ENCODE measurements around the gene DECR2. TPM values are rescaled to one million over a fixed set of nuclear protein-coding genes. Genes with fewer than 3 reads are reported as not detected.
A peak's percentile ranks its signal among the peaks of the same experiment; 100 is the strongest.

DECR2 gene
- total and polyA plus RNA-seq, 10 of the 15 experiments (the other 5 are each of a cell fraction or from before 2014, with no cell fraction given) = 0.53 to 20.3 (median 6.0) TPM

- peak; percentile 42; the same call in 1 of the 2 replicates for TF ChIP-seq NKRF (conservative IDR thresholded peaks at IDR 0.05)
- TF ChIP-seq ZNF207 (IDR thresholded peaks at IDR 0.05; ENCODE audit: borderline replicate concordance) = no peak
- TF ChIP-seq POLR2AphosphoS2 (IDR thresholded peaks at IDR 0.05; ENCODE audit: low read depth, low read length) = no peak
- TF ChIP-seq MYC (IDR thresholded peaks at IDR 0.05; ENCODE audit: insufficient read depth, insufficient read length, insufficient replicate concordance, low read length, severe bottlenecking) = no peak
- TF ChIP-seq BHLHE40 (IDR thresholded peaks at IDR 0.05; ENCODE audit: borderline replicate concordance in 1 of 2, low read depth in 2 of 2, low read length in 1 of 2) = peak in 1 of 2 experiments; percentile 55; a peak in 1 of 4 replicates
- 0 out of 2 replicates have a peak, but pooled peaks have one; percentile 20 for TF ChIP-seq RB1 (IDR thresholded peaks at IDR 0.05; ENCODE audit: borderline replicate concordance)
- TF ChIP-seq CEBPB (IDR thresholded peaks at IDR 0.05; ENCODE audit: borderline replicate concordance in 1 of 2, low read depth in 2 of 2, low read length in 2 of 2) = no peak
- no peak for TF ChIP-seq TARDBP (IDR thresholded peaks at IDR 0.05; ENCODE audit: borderline replicate concordance)
- 0 out of 2 replicates have a peak, but pooled peaks have one; percentile 21 for TF ChIP-seq NR2F1 (conservative IDR thresholded peaks at IDR 0.05)
- no peak for TF ChIP-seq PML (IDR thresholded peaks at IDR 0.05; ENCODE audit: low read length)
- TF ChIP-seq ZNF217 (IDR thresholded peaks at IDR 0.05) = no peak
- TF ChIP-seq EED (IDR thresholded peaks at IDR 0.05; ENCODE audit: low read depth) = peak; percentile 56; the same call in 1 of the 2 replicates
- TF ChIP-seq CREB1 (IDR thresholded peaks at IDR 0.05; ENCODE audit: low read depth) = peak; percentile 57; the same call in 1 of the 2 replicates
- TF ChIP-seq MLLT1 (IDR thresholded peaks at IDR 0.05) = peak; percentile 19; the same call in 1 of the 2 replicates
- no peak for TF ChIP-seq NFYB (IDR thresholded peaks at IDR 0.05; ENCODE audit: insufficient read depth, low read depth, low read length)
- TF ChIP-seq IRF5 (IDR thresholded peaks at IDR 0.05; ENCODE audit: borderline replicate concordance) = no peak
- peak; percentile 91 for TF ChIP-seq IKZF1 (conservative IDR thresholded peaks at IDR 0.05)
- 0 out of 2 replicates have a peak, but pooled peaks have one; percentile 9 for TF ChIP-seq NFIC (IDR thresholded peaks at IDR 0.05; ENCODE audit: low read depth, low read length)
- no peak for TF ChIP-seq CUX1 (IDR thresholded peaks at IDR 0.05; ENCODE audit: insufficient replicate concordance, low read depth, low read length)
These were observed 18.2 kb upstream of the DECR2 start (continued) for GRCh38 chr16:383326-384051.

Data from GM12878 (cell line).